ENCODE data around the gene TOMM6.
"Not testable (repeated sequence)": the region's sequence is repeated elsewhere in the genome, so short reads cannot be mapped to it uniquely, and the experiment has no call there.

The TOMM6 gene

DNA sequence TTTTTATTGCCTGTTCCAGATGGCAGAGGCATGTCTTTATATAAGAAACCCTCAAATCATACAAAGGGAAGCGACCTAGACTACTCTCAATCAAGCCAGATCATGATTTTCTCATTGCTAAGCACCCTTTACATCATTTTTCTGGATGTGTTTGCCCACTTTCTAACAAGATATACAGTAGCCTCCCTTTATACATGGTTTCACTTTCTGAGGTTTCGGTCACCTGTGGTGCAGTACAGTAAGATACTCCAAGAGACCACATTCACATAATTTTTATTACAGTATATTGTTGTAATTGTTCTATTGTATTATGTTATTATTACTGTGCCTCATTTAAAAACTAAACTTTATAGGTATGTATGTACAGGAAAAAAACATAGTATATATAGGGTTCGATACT lies 23.6 kb downstream of the TOMM6 start:
- Histone ChIP-seq H3K9ac (ENCODE audit: low read depth, low read length) (no peak overlapping the region), H3K9me3 (ENCODE audit: control insufficient read depth, insufficient read depth, low read length) (no peaks in the 10 kb centered on the region), H3K4me3 (ENCODE audit: low read depth, low read length) (no peak overlapping the region), H3K27me3 (ENCODE audit: control insufficient read depth, insufficient read depth, low read length) (no peaks in the 10 kb centered on the region), H3K36me3 (ENCODE audit: control insufficient read depth, insufficient read depth, low read length) (peaks cover 5% of the 10 kb centered on the region; the same call in 1 of the 2 replicates), H3K4me1 (ENCODE audit: control insufficient read depth, insufficient read depth, low read length) (no peaks in the 10 kb centered on the region), H3K27ac (ENCODE audit: low read depth, low read length) (no peak overlapping the region)

GRCh38 chr6:41811946-41812345 lies 24.5 kb downstream of the TOMM6 start:
- H3K36me3 ChIP-seq (ENCODE audit: control insufficient read depth, insufficient read depth, low read length); H3K27ac ChIP-seq (ENCODE audit: low read depth, low read length); H3K9ac ChIP-seq (ENCODE audit: low read depth, low read length); H3K9me3 ChIP-seq (ENCODE audit: control insufficient read depth, insufficient read depth, low read length); H3K4me3 ChIP-seq (ENCODE audit: low read depth, low read length); H3K27me3 ChIP-seq (ENCODE audit: control insufficient read depth, insufficient read depth, low read length); H3K4me1 ChIP-seq (ENCODE audit: control insufficient read depth, insufficient read depth, low read length): not testable (repeated sequence)

DNA sequence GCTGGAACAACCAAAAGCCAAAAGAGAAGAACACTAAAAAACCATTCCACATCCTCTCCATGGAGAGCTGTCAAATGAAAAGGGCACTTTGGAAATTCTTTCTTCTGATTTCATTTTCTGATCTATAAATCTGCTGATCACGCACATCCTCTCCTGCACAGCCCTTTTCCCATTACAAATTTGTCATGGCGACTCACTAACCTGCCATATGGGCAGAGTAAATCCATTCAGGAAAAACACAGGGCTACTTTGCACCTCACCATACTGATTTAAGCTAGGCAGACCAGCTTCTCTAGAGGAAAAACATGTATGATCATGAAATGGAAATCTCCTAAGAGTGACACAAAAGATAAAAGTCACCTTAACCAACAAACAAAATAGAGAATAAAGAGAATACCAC lies 26.0 kb downstream of the TOMM6 start:
- Histone ChIP-seq H3K27ac (ENCODE audit: low read depth, low read length) (no peak overlapping the region), H3K4me3 (ENCODE audit: low read depth, low read length) (no peak overlapping the region), H3K9ac (ENCODE audit: low read depth, low read length) (no peak overlapping the region)

GRCh38 chr6:41813956-41814355 lies 26.5 kb downstream of the TOMM6 start:
- Histone ChIP-seq H3K4me3 (ENCODE audit: low read depth, low read length) (no peak overlapping the region), H3K9ac (ENCODE audit: low read depth, low read length) (no peak overlapping the region), H3K27me3 (ENCODE audit: control insufficient read depth, insufficient read depth, low read length) (no peaks in the 10 kb centered on the region), H3K36me3 (ENCODE audit: control insufficient read depth, insufficient read depth, low read length) (no peaks in the 10 kb centered on the region), H3K9me3 (ENCODE audit: control insufficient read depth, insufficient read depth, low read length) (no peaks in the 10 kb centered on the region), H3K27ac (ENCODE audit: low read depth, low read length) (no peak overlapping the region), H3K4me1 (ENCODE audit: control insufficient read depth, insufficient read depth, low read length) (no peaks in the 10 kb centered on the region)

More for the DNA sequence above, 26.0 kb downstream of the TOMM6 start:
- no peaks in the 10 kb centered on the region for H3K4me1 ChIP-seq (ENCODE audit: control insufficient read depth, insufficient read depth, low read length)
- no peaks in the 10 kb centered on the region for H3K36me3 ChIP-seq (ENCODE audit: control insufficient read depth, insufficient read depth, low read length)
- H3K27me3 ChIP-seq (ENCODE audit: control insufficient read depth, insufficient read depth, low read length), result no peaks in the 10 kb centered on the region
- H3K9me3 ChIP-seq (ENCODE audit: control insufficient read depth, insufficient read depth, low read length), result no peaks in the 10 kb centered on the region

DNA sequence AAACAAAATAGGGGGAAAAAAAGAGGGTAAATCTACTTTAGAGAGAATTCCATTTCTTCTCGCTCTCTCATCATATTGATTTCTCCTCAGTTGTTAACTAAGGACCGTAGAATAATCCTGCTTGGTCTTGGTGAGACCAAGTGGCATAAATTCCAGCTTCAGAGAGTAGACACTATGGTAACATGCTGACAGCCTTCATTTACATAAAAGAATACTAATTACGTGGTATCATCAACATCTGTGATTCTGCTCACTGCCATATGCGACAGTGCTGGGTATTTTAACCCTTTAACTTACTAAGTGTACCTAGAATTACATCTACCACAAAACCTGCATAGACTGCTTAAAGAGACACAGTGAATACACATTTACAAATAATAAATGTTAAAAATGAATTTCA lies 27.1 kb downstream of the TOMM6 start:
- Histone ChIP-seq H3K27ac (ENCODE audit: low read depth, low read length) (no peak overlapping the region), H3K9ac (ENCODE audit: low read depth, low read length) (no peak overlapping the region), H3K4me3 (ENCODE audit: low read depth, low read length) (no peak overlapping the region), H3K9me3 (ENCODE audit: control insufficient read depth, insufficient read depth, low read length) (no peaks in the 10 kb centered on the region), H3K27me3 (ENCODE audit: control insufficient read depth, insufficient read depth, low read length) (no peaks in the 10 kb centered on the region), H3K36me3 (ENCODE audit: control insufficient read depth, insufficient read depth, low read length) (no peaks in the 10 kb centered on the region), H3K4me1 (ENCODE audit: control insufficient read depth, insufficient read depth, low read length) (no peaks in the 10 kb centered on the region)

DNA sequence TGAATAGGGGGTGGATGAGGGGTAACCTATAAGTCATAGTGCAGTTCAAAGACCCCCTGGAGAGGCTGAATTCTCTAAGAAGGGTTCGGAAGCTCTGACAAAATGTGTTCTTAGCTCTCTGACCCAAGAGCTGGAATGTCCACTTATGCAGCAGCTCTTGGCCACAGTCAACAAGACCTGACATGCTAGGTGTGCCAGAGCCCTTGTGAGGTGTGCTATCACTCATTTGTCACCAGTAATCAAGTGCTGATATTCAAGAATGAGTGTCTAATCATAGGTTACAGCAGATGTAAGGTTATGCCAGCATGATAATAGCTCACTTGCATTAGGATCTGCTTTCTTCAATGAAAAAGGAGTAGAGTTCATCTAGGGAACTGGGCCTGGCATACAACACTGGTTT lies 28.1 kb downstream of the TOMM6 start:
- Histone ChIP-seq H3K4me3 (ENCODE audit: low read depth, low read length) (no peak overlapping the region), H3K4me1 (ENCODE audit: control insufficient read depth, insufficient read depth, low read length) (no peaks in the 10 kb centered on the region), H3K36me3 (ENCODE audit: control insufficient read depth, insufficient read depth, low read length) (no peaks in the 10 kb centered on the region), H3K9ac (ENCODE audit: low read depth, low read length) (no peak overlapping the region), H3K9me3 (ENCODE audit: control insufficient read depth, insufficient read depth, low read length) (no peaks in the 10 kb centered on the region), H3K27me3 (ENCODE audit: control insufficient read depth, insufficient read depth, low read length) (no peaks in the 10 kb centered on the region), H3K27ac (ENCODE audit: low read depth, low read length) (no peak overlapping the region)

- no peak overlapping the region for H3K9ac ChIP-seq (ENCODE audit: low read depth, low read length)
- H3K27me3 ChIP-seq (ENCODE audit: control insufficient read depth, insufficient read depth, low read length), result no peaks in the 10 kb centered on the region
- H3K9me3 ChIP-seq (ENCODE audit: control insufficient read depth, insufficient read depth, low read length), result no peaks in the 10 kb centered on the region
- no peaks in the 10 kb centered on the region for H3K36me3 ChIP-seq (ENCODE audit: control insufficient read depth, insufficient read depth, low read length)
- H3K4me3 ChIP-seq (ENCODE audit: low read depth, low read length), result no peak overlapping the region
- H3K27ac ChIP-seq (ENCODE audit: low read depth, low read length), result no peak overlapping the region
- no peaks in the 10 kb centered on the region for H3K4me1 ChIP-seq (ENCODE audit: control insufficient read depth, insufficient read depth, low read length)
Observed at GRCh38 chr6:41818271-41819054, 31.0 kb downstream of the TOMM6 start.

DNA sequence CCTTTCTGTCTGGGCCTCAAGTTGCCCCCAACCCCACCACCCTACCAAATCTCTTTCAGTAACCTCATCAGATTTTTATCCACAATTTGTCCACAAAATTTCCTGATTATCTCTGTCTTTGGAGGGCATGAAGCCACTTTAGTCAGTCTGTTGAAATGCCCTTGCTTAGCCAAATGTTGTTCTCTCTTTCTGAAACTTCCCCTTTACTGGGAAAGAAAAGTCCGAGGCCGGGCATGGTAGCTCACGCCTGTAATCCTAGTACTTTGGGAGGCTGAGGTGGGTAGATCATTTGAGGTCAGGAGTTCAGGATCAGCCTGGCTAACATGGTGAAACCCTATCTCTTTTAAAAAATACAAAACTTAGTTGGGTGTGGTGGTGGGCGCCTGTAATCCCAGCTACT lies 33.8 kb downstream of the TOMM6 start:
- Histone ChIP-seq H3K9ac (ENCODE audit: low read depth, low read length) (no peak overlapping the region), H3K36me3 (ENCODE audit: control insufficient read depth, insufficient read depth, low read length) (no peaks in the 10 kb centered on the region), H3K4me1 (ENCODE audit: control insufficient read depth, insufficient read depth, low read length) (no peaks in the 10 kb centered on the region), H3K4me3 (ENCODE audit: low read depth, low read length) (no peak overlapping the region), H3K9me3 (ENCODE audit: control insufficient read depth, insufficient read depth, low read length) (no peaks in the 10 kb centered on the region), H3K27me3 (ENCODE audit: control insufficient read depth, insufficient read depth, low read length) (no peaks in the 10 kb centered on the region), H3K27ac (ENCODE audit: low read depth, low read length) (no peak overlapping the region)

DNA sequence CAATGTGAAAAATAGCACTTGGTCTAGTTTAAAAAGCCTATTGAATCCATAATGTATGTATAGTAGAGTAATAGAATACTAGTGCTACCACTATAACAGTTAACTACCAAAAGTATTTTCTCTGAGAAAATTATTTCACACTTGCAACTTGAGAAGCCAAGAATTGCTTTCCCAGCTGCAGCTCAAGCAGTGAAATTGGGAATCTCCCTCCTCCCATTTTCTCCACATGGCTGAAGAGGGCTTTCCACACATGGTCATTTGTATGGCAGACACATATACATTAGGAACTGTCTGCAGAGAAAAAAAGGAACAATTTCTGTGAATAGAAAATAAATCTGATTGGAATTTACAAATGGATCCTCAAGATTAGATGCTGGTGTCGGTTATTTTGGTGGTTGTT lies 34.5 kb downstream of the TOMM6 start:
- H3K4me1 ChIP-seq (ENCODE audit: control insufficient read depth, insufficient read depth, low read length), result no peaks in the 10 kb centered on the region

DNA sequence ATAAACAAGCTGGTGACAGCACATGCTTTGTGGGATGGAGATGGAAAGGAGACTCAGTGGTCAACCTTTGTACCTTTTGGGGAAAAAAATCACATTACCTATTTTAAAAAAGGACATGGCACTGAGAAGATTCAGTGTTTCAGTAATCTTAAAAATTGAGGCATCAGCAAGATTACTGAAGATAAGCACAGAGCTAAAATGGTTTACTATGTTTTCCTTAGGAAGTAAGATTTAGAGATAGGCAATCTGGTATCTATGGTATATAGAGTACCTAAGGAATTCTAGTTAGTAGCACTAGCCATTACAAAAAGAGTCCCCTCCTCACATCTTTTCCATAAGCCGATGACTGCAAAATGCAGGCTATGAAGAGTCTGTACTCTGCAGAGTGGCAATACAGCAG lies 35.7 kb downstream of the TOMM6 start:
- H3K27me3 ChIP-seq (ENCODE audit: control insufficient read depth, insufficient read depth, low read length), result no peaks in the 10 kb centered on the region
- no peak overlapping the region for H3K9ac ChIP-seq (ENCODE audit: low read depth, low read length)
- no peak overlapping the region for H3K27ac ChIP-seq (ENCODE audit: low read depth, low read length)
- no peaks in the 10 kb centered on the region for H3K4me1 ChIP-seq (ENCODE audit: control insufficient read depth, insufficient read depth, low read length)
- H3K36me3 ChIP-seq (ENCODE audit: control insufficient read depth, insufficient read depth, low read length), result no peaks in the 10 kb centered on the region
- H3K9me3 ChIP-seq (ENCODE audit: control insufficient read depth, insufficient read depth, low read length), result no peaks in the 10 kb centered on the region
- H3K4me3 ChIP-seq (ENCODE audit: low read depth, low read length), result no peak overlapping the region

More for the DNA sequence above, 34.5 kb downstream of the TOMM6 start:
- Histone ChIP-seq H3K9ac (ENCODE audit: low read depth, low read length) (no peak overlapping the region), H3K9me3 (ENCODE audit: control insufficient read depth, insufficient read depth, low read length) (no peaks in the 10 kb centered on the region), H3K4me3 (ENCODE audit: low read depth, low read length) (no peak overlapping the region), H3K36me3 (ENCODE audit: control insufficient read depth, insufficient read depth, low read length) (no peaks in the 10 kb centered on the region), H3K27ac (ENCODE audit: low read depth, low read length) (no peak overlapping the region), H3K27me3 (ENCODE audit: control insufficient read depth, insufficient read depth, low read length) (no peaks in the 10 kb centered on the region)

GRCh38 chr6:41824571-41825569 lies 37.4 kb downstream of the TOMM6 start:
- H3K27ac ChIP-seq (ENCODE audit: low read depth, low read length), result no peak overlapping the region

More at GRCh38 chr6:41824571-41825569, 37.4 kb downstream of the TOMM6 start:
- Histone ChIP-seq H3K9me3 (ENCODE audit: control insufficient read depth, insufficient read depth, low read length) (no peaks in the 10 kb centered on the region), H3K4me1 (ENCODE audit: control insufficient read depth, insufficient read depth, low read length) (no peaks in the 10 kb centered on the region), H3K36me3 (ENCODE audit: control insufficient read depth, insufficient read depth, low read length) (no peaks in the 10 kb centered on the region), H3K4me3 (ENCODE audit: low read depth, low read length) (no peak overlapping the region), H3K27me3 (ENCODE audit: control insufficient read depth, insufficient read depth, low read length) (no peaks in the 10 kb centered on the region), H3K9ac (ENCODE audit: low read depth, low read length) (no peak overlapping the region)

All from HUES48 (cell line).